PC-3 (cell line): ENCODE measurements around the gene TTC39A. TPM values are rescaled to one million over a fixed set of nuclear protein-coding genes. Genes with fewer than 3 reads are reported as not detected.

Experiments
- ATAC-seq: fragments of 200-7000 bp; cut with Tn5 transposase; 2 replicates; pipeline ENCODE4 v1.9.1; 2020; ENCODE audit warnings: mild to moderate bottlenecking, moderate library complexity
- BruUV-seq: library from RNA; stranded (reverse); fragments of 400-500 nt; replicated peaks from 2 replicates; lab custom pipeline; 2021; lab: Mats Ljungman, UMichigan
- CTCF ChIA-PET: fragments of 300-600 bp; sonication (Branson Sonifier 250); formaldehyde crosslinking; loops from one replicate; lab custom pipeline; 2022; ENCODE audit warnings: antibody characterized with exemption; lab: Charles Lee
- POLR2A ChIA-PET: fragments of 300-600 bp; sonication (Branson Sonifier 250); formaldehyde crosslinking; loops from one replicate; lab custom pipeline; 2022; ENCODE audit warnings: antibody characterized with exemption; ENCODE audit not compliant: unreplicated experiment; lab: Charles Lee
- DNase-seq: peaks from one replicate; pipeline ENCODE4 v3.0.0-alpha.2; 2015
- H2AFZ ChIP-seq: fragments of 300-600 bp; sonication (generic); 2 replicates; pipeline ENCODE4 v1.6.0; 2016; ENCODE audit warnings: antibody characterized with exemption, low read length
- H3F3A ChIP-seq: fragments of 300-600 bp; sonication (generic); one replicate; pipeline ENCODE4 v1.6.0; 2017; ENCODE audit warnings: antibody characterized with exemption, low read length, control low read depth, mild to moderate bottlenecking; ENCODE audit not compliant: unreplicated experiment
- H3K27ac ChIP-seq: fragments of 300-600 bp; sonication (generic); 2 replicates; pipeline ENCODE4 v1.5.1; 2016; ENCODE audit warnings: mild to moderate bottlenecking, low read length
- H3K27me3 ChIP-seq: fragments of 300-600 bp; sonication (generic); 2 replicates; pipeline ENCODE4 v1.6.1; 2016; ENCODE audit warnings: low read length, mixed read lengths
- H3K36me3 ChIP-seq: fragments of 300-600 bp; sonication (generic); 2 replicates; pipeline ENCODE4 v1.6.1; 2016; ENCODE audit warnings: low read depth, mixed run types, low read length, mixed read lengths
- H3K4me1 ChIP-seq: fragments of 300-600 bp; sonication (generic); 2 replicates; pipeline ENCODE4 v1.5.1; 2016; ENCODE audit warnings: low read length; ENCODE audit not compliant: insufficient read depth
- H3K4me2 ChIP-seq: fragments of 300-600 bp; sonication (generic); 2 replicates; pipeline ENCODE4 v1.6.0; 2016; ENCODE audit warnings: low read length
- H3K4me3 ChIP-seq: fragments of 300-600 bp; sonication (generic); 2 replicates; pipeline ENCODE4 v1.5.1; 2016; ENCODE audit warnings: mild to moderate bottlenecking, low read length, mixed read lengths
- H3K79me2 ChIP-seq: fragments of 300-600 bp; sonication (generic); 2 replicates; pipeline ENCODE4 v1.6.1; 2017; ENCODE audit warnings: low read length, mixed read lengths
- H3K9ac ChIP-seq: fragments of 300-600 bp; sonication (generic); 2 replicates; pipeline ENCODE4 v1.6.0; 2016; ENCODE audit warnings: mild to moderate bottlenecking, low read length
- H3K9me2 ChIP-seq: fragments of 300-600 bp; sonication (generic); replicated peaks from 2 replicates; pipeline ENCODE4 v1.6.1; 2016; ENCODE audit warnings: mixed run types, low read length, mixed read lengths
- H3K9me3 ChIP-seq: fragments of 300-600 bp; sonication (generic); 2 replicates; pipeline ENCODE4 v1.6.1; 2016; ENCODE audit warnings: low read length, mixed read lengths
- H4K20me1 ChIP-seq: fragments of 300-600 bp; sonication (generic); 2 replicates; pipeline ENCODE4 v1.6.1; 2016; ENCODE audit warnings: low read length, mixed read lengths
- CTCF ChIP-seq: fragments of 300-600 bp; sonication (generic); conservative IDR thresholded peaks from 2 replicates; pipeline ENCODE4 v1.5.1; 2017; ENCODE audit warnings: antibody characterized with exemption, low read depth, mild to moderate bottlenecking, low read length
- EZH2 ChIP-seq: fragments of 300-600 bp; sonication (generic); IDR thresholded peaks from one replicate; pipeline ENCODE4 v1.6.1; 2017; ENCODE audit warnings: antibody characterized with exemption, mild to moderate bottlenecking, low read length; ENCODE audit not compliant: unreplicated experiment
- EZH2phosphoT487 ChIP-seq: fragments of 300-600 bp; sonication (generic); IDR thresholded peaks from 2 replicates; pipeline ENCODE4 v1.6.1; 2018; ENCODE audit warnings: mild to moderate bottlenecking, antibody characterized with exemption, low read length, borderline replicate concordance
- intact Hi-C: fragments of 100-400 bp; cut with micrococcal nuclease; formaldehyde crosslinking; loops from 2 replicates; pipeline ENCODE4 v1.9.0; 2023
- total RNA-seq: library from RNA; depleted of rRNA; stranded (reverse); fragments of >200 nt; gene quantifications from 2 replicates; pipeline ENCODE4 v1.2.3, GENCODE V29; 2014

Gene TTC39A
- total RNA-seq, 1 experiment from 2014 or later, result 11.1 TPM

GRCh38 chr1:51242546-51242945 is 87.8 kb downstream of the TTC39A start:
- H3K27me3 ChIP-seq, result no peaks in the 10 kb centered on the region
- intact Hi-C loops, result no loop called here
- H3K27ac ChIP-seq, result no peak overlapping the region
- no peak overlapping the region for H3K4me3 ChIP-seq
- H3K9me2 ChIP-seq, result no peaks in the 10 kb centered on the region
- H3K9me3 ChIP-seq, result no peaks in the 10 kb centered on the region
- H2AFZ ChIP-seq, result no peak overlapping the region
- peaks cover 38% of the 10 kb centered on the region for H4K20me1 ChIP-seq
- peaks cover 100% of the 10 kb centered on the region for H3K79me2 ChIP-seq
- POLR2A ChIA-PET, result interaction anchor here (0.6 kb wide), 1 partner anchor 27 kb away, joined by 4 read pairs; no protein-coding TSS in a partner anchor
- no peaks in the 10 kb centered on the region for H3K36me3 ChIP-seq
- DNase-seq (no peak), ATAC-seq (no peak)
- no peak for TF ChIP-seq EZH2phosphoT487
- no peak for TF ChIP-seq EZH2
- TF ChIP-seq CTCF, result no peak
- H3K4me1 ChIP-seq, result peaks cover 5% of the 10 kb centered on the region; the same call in 1 of the 2 replicates
- H3K9ac ChIP-seq, result no peak overlapping the region
- no peak overlapping the region for H3K4me2 ChIP-seq
- BruUV-seq, result no TSS peak
- no peaks in the 10 kb centered on the region for H3F3A ChIP-seq
- CTCF ChIA-PET, result no interaction called here

GRCh38 chr1:51241119-51241518 is 89.2 kb downstream of the TTC39A start:
- Histone ChIP-seq H3K27me3 (no peaks in the 10 kb centered on the region), H3K4me3 (no peak overlapping the region), H4K20me1 (peaks cover 40% of the 10 kb centered on the region), H3K4me2 (no peak overlapping the region), H3K36me3 (no peaks in the 10 kb centered on the region), H3K9me2 (no peaks in the 10 kb centered on the region), H3K9ac (no peak overlapping the region), H3K27ac (no peak overlapping the region), H3K9me3 (no peaks in the 10 kb centered on the region), H2AFZ (no peak overlapping the region), H3K4me1 (peaks cover 5% of the 10 kb centered on the region; the same call in 1 of the 2 replicates), H3K79me2 (peaks cover 98% of the 10 kb centered on the region), H3F3A (no peaks in the 10 kb centered on the region)
- no TSS peak for BruUV-seq
- intact Hi-C loops, result no loop called here
- ATAC-seq, result no peak
- no peak for DNase-seq
- CTCF ChIA-PET, result no interaction called here
- TF ChIP-seq CTCF (no peak), EZH2phosphoT487 (no peak), EZH2 (no peak)
- POLR2A ChIA-PET, result no interaction called here

GRCh38 chr1:51240084-51240483 is 90.3 kb downstream of the TTC39A start:
- H3K4me2 ChIP-seq, result no peak overlapping the region
- H3K9me3 ChIP-seq, result no peaks in the 10 kb centered on the region
- no peak overlapping the region for H3K4me3 ChIP-seq
- H2AFZ ChIP-seq, result no peak overlapping the region
- H3K9me2 ChIP-seq, result no peaks in the 10 kb centered on the region
- no peaks in the 10 kb centered on the region for H3K36me3 ChIP-seq
- ATAC-seq (no peak), DNase-seq (no peak)
- TF ChIP-seq CTCF (no peak), EZH2 (no peak), EZH2phosphoT487 (no peak)
- BruUV-seq, result no TSS peak
- H3K27ac ChIP-seq, result no peak overlapping the region
- H3K4me1 ChIP-seq, result peaks cover 13% of the 10 kb centered on the region
- H3K9ac ChIP-seq, result no peak overlapping the region
- CTCF ChIA-PET, result no interaction called here
- H4K20me1 ChIP-seq, result peaks cover 40% of the 10 kb centered on the region
- peaks cover 3% of the 10 kb centered on the region for H3F3A ChIP-seq
- POLR2A ChIA-PET, result no interaction called here
- H3K79me2 ChIP-seq, result peaks cover 88% of the 10 kb centered on the region
- no peaks in the 10 kb centered on the region for H3K27me3 ChIP-seq
- intact Hi-C loops, result no loop called here
